ENCODE results near the gene EXOC2. TPM values are rescaled to one million over a fixed set of nuclear protein-coding genes. Genes with fewer than 3 reads are reported as not detected.

The EXOC2 gene
- total RNA-seq, 1 donor from 2014 or later: 28.5 TPM

GRCh38 chr6:438634-439170, 254.2 kb downstream of the EXOC2 start:
- Histone ChIP-seq H3K9me3 (no peaks in the 10 kb centered on the region), H3K36me3 (no peaks in the 10 kb centered on the region), H3K27ac (no peak overlapping the region), H3K4me3 (no peak overlapping the region), H3K4me1 (no peaks in the 10 kb centered on the region), H3K27me3 (ENCODE audit: low read depth) (peaks cover 2% of the 10 kb centered on the region)
- ATAC-seq (no peak), DNase-seq (no peak)
- TF ChIP-seq CTCF (IDR thresholded peaks at IDR 0.05): no peak
- intact Hi-C loops (cut with DNase I): no loop called here

GRCh38 chr6:437037-437392, 255.9 kb downstream of the EXOC2 start:
- no peak overlapping the region for H3K27ac ChIP-seq

GRCh38 chr6:436308-437036, 256.5 kb downstream of the EXOC2 start:
- no peak for TF ChIP-seq CTCF (IDR thresholded peaks at IDR 0.05)
- Histone ChIP-seq H3K4me1 (no peaks in the 10 kb centered on the region), H3K4me3 (no peak overlapping the region), H3K27ac (no peak overlapping the region), H3K9me3 (no peaks in the 10 kb centered on the region), H3K36me3 (no peaks in the 10 kb centered on the region), H3K27me3 (ENCODE audit: low read depth) (no peaks in the 10 kb centered on the region)
- no peak for DNase-seq
- no peak for ATAC-seq
- intact Hi-C loops (cut with DNase I): no loop called here

More at GRCh38 chr6:437037-437392, 255.9 kb downstream of the EXOC2 start:
- Histone ChIP-seq H3K9me3 (no peaks in the 10 kb centered on the region), H3K4me3 (no peak overlapping the region), H3K27me3 (ENCODE audit: low read depth) (no peaks in the 10 kb centered on the region), H3K4me1 (no peaks in the 10 kb centered on the region), H3K36me3 (no peaks in the 10 kb centered on the region)
- DNase-seq (no peak), ATAC-seq (no peak)
- no peak for TF ChIP-seq CTCF (IDR thresholded peaks at IDR 0.05)
- intact Hi-C loops (cut with DNase I): no loop called here

GRCh38 chr6:435441-436307, 257.3 kb downstream of the EXOC2 start:
- Histone ChIP-seq H3K27me3 (ENCODE audit: low read depth) (no peaks in the 10 kb centered on the region), H3K9me3 (no peaks in the 10 kb centered on the region), H3K4me1 (no peaks in the 10 kb centered on the region), H3K27ac (no peak overlapping the region), H3K36me3 (no peaks in the 10 kb centered on the region), H3K4me3 (no peak overlapping the region)
- no peak for TF ChIP-seq CTCF (IDR thresholded peaks at IDR 0.05)
- DNase-seq (no peak), ATAC-seq (no peak)
- intact Hi-C loops (cut with DNase I): no loop called here

Other genes starting within 250 kb of the EXOC2 start
- 1.1 TPM for gene HUS1B, start 36.0 kb downstream of the EXOC2 start, total RNA-seq

Data from lower lobe of right lung (tissue), 2 donors.